Measurements from ENCODE around the gene CDK5RAP1.

- TF ChIP-seq CTCF (IDR thresholded peaks at IDR 0.05): no peak
- no peak for TF ChIP-seq POLR2A (IDR thresholded peaks at IDR 0.05)
Measured at GRCh38 chr20:33336375-33336774, 64.9 kb downstream of the CDK5RAP1 start.
